Trophoblast cell (in vitro differentiated cells and primary cell): ENCODE data around the gene TSPO.

Experiments used
- DNase-seq, 2 donors: peaks; one replicate each; pipeline ENCODE4 v3.0.0-alpha.2; 2016
- H2AFZ ChIP-seq: 2 replicates; pipeline ENCODE4 v1.6.1; 2013; ENCODE audit warnings: low read length, moderate library complexity, mild to moderate bottlenecking; ENCODE audit not compliant: insufficient read depth, poor library complexity
- H2AK5ac ChIP-seq: 2 replicates; pipeline ENCODE4 v1.6.1; 2013; ENCODE audit warnings: mild to moderate bottlenecking, low read length
- H2BK120ac ChIP-seq: 2 replicates; pipeline ENCODE4 v1.6.1; 2013; ENCODE audit warnings: low read length, mild to moderate bottlenecking, moderate library complexity; ENCODE audit not compliant: insufficient read depth, poor library complexity
- H2BK12ac ChIP-seq: 2 replicates; pipeline ENCODE4 v1.6.1; 2013; ENCODE audit warnings: mild to moderate bottlenecking, low read length, moderate library complexity
- H2BK5ac ChIP-seq: 2 replicates; pipeline ENCODE4 v1.6.1; 2013; ENCODE audit warnings: low read length, low read depth, moderate library complexity, mild to moderate bottlenecking; ENCODE audit not compliant: poor library complexity
- H3K14ac ChIP-seq: 2 replicates; pipeline ENCODE4 v1.6.1; 2013; ENCODE audit warnings: mild to moderate bottlenecking, low read length
- H3K18ac ChIP-seq: 2 replicates; pipeline ENCODE4 v1.6.1; 2013; ENCODE audit warnings: mild to moderate bottlenecking, low read length
- H3K23ac ChIP-seq: 2 replicates; pipeline ENCODE4 v1.6.1; 2013; ENCODE audit warnings: low read length
- H3K27ac ChIP-seq: 2 replicates; pipeline ENCODE4 v1.5.1; 2013; ENCODE audit warnings: low read depth, mild to moderate bottlenecking, inconsistent platforms, low read length, moderate library complexity
- H3K27me3 ChIP-seq: 2 replicates; pipeline ENCODE4 v1.6.1; 2013; ENCODE audit warnings: inconsistent platforms, mild to moderate bottlenecking, low read length, moderate library complexity; ENCODE audit not compliant: insufficient read depth
- H3K36me3 ChIP-seq, 2 experiments: 1 replicate in 1 of 2; 2 replicates in 1 of 2; pipeline ENCODE4 v1.6.1; 2013; ENCODE audit warnings: low read length in 2 of 2, mild to moderate bottlenecking in 2 of 2, moderate library complexity in 1 of 2; ENCODE audit not compliant: insufficient read depth in 2 of 2, control insufficient read depth in 1 of 2
- H3K4ac ChIP-seq: 2 replicates; pipeline ENCODE4 v1.6.1; 2013; ENCODE audit warnings: low read depth, mild to moderate bottlenecking, low read length, moderate library complexity
- H3K4me1 ChIP-seq, 2 experiments: 1 replicate in 1 of 2; 2 replicates in 1 of 2; pipeline ENCODE4 v1.6.1; 2013; ENCODE audit warnings: low read length in 2 of 2, mild to moderate bottlenecking in 2 of 2, moderate library complexity in 1 of 2; ENCODE audit not compliant: insufficient read depth in 2 of 2, control insufficient read depth in 1 of 2
- H3K4me2 ChIP-seq: 2 replicates; pipeline ENCODE4 v1.6.1; 2013; ENCODE audit warnings: inconsistent platforms, mild to moderate bottlenecking, low read length, moderate library complexity
- H3K4me3 ChIP-seq: 2 replicates; pipeline ENCODE4 v1.5.1; 2013; ENCODE audit warnings: mild to moderate bottlenecking, low read depth, low read length, inconsistent platforms
- H3K79me1 ChIP-seq: one replicate; pipeline ENCODE4 v1.6.1; 2013; ENCODE audit warnings: low read length
- H3K79me2 ChIP-seq: 2 replicates; pipeline ENCODE4 v1.6.1; 2013; ENCODE audit warnings: low read length, mild to moderate bottlenecking; ENCODE audit not compliant: control insufficient read depth, insufficient read depth, poor library complexity
- H3K9ac ChIP-seq: 2 replicates; pipeline ENCODE4 v1.6.1; 2013; ENCODE audit warnings: mild to moderate bottlenecking, low read length
- H3K9me3 ChIP-seq: 2 replicates; pipeline ENCODE4 v1.6.1; 2013; ENCODE audit warnings: low read depth, mild to moderate bottlenecking, control low read depth, inconsistent platforms, low read length; ENCODE audit not compliant: insufficient read depth
- H4K12ac ChIP-seq: 2 replicates; pipeline ENCODE4 v1.6.1; 2013; ENCODE audit warnings: low read depth, mild to moderate bottlenecking, low read length, moderate library complexity
- H4K8ac ChIP-seq: 2 replicates; pipeline ENCODE4 v1.6.1; 2013; ENCODE audit warnings: low read depth, mild to moderate bottlenecking, low read length, moderate library complexity
- H4K91ac ChIP-seq: one replicate; pipeline ENCODE4 v1.6.1; 2013; ENCODE audit warnings: low read depth, mild to moderate bottlenecking, low read length, moderate library complexity
- WGBS: extraction: QIAGEN DNeasy Blood & Tissue Kit; methylation state at CpG from one replicate; pipeline ENCODE4 v1.1.7; 2013; ENCODE audit warnings: missing lambda C conversion rate; ENCODE audit not compliant: insufficient read length, insufficient coverage; ENCODE audit errors: extremely low coverage; 5-methylcytosine and 5-hydroxymethylcytosine counted together

TSPO gene

GRCh38 chr22:43188829-43189545 is 37.6 kb downstream of the TSPO start:
- H3K27ac ChIP-seq: no peak overlapping the region
- H4K8ac ChIP-seq: no peak overlapping the region

GRCh38 chr22:43191831-43192230 is 40.5 kb downstream of the TSPO start:
- Histone ChIP-seq H4K8ac (no peak overlapping the region), H3K27me3 (no peaks in the 10 kb centered on the region)

More at GRCh38 chr22:43188829-43189545, 37.6 kb downstream of the TSPO start:
- no peak for DNase-seq
- no peak overlapping the region for H3K4me2 ChIP-seq
- no peak overlapping the region for H3K14ac ChIP-seq
- peaks cover 6 to 8% of the 10 kb centered on the region in 2 experiments for H3K4me1 ChIP-seq
- H2BK12ac ChIP-seq: no peak overlapping the region
- peaks cover 2% of the 10 kb centered on the region for H3K9me3 ChIP-seq
- H3K79me2 ChIP-seq: peaks cover 9% of the 10 kb centered on the region
- no peak overlapping the region for H3K23ac ChIP-seq
- no peaks in the 10 kb centered on the region for H3K27me3 ChIP-seq
- peaks cover 9% of the 10 kb centered on the region for H3K79me1 ChIP-seq
- no peak overlapping the region for H2BK5ac ChIP-seq
- H2AK5ac ChIP-seq: no peak overlapping the region
- H4K91ac ChIP-seq: no peak overlapping the region
- H3K18ac ChIP-seq: no peak overlapping the region
- no peaks in the 10 kb centered on the region for H3K36me3 ChIP-seq
- H3K4me3 ChIP-seq: no peak overlapping the region
- H2BK120ac ChIP-seq: no peak overlapping the region
- no peak overlapping the region for H3K4ac ChIP-seq
- WGBS: no CpG with 5 or more reads among the region's 5 CpGs
- no peak overlapping the region for H3K9ac ChIP-seq
- no peak overlapping the region for H4K12ac ChIP-seq
- H2AFZ ChIP-seq: no peak overlapping the region

GRCh38 chr22:43197271-43197941 is 46.0 kb downstream of the TSPO start:
- H4K12ac ChIP-seq: no peak overlapping the region
- no peak overlapping the region for H3K14ac ChIP-seq
- no peaks in the 10 kb centered on the region for H3K4me1 ChIP-seq
- no peak overlapping the region for H3K9ac ChIP-seq
- no peak overlapping the region for H3K23ac ChIP-seq
- no peak overlapping the region for H3K27ac ChIP-seq
- H2BK12ac ChIP-seq: no peak overlapping the region
- H3K36me3 ChIP-seq: no peaks in the 10 kb centered on the region
- H2BK5ac ChIP-seq: no peak overlapping the region
- H3K4ac ChIP-seq: no peak overlapping the region
- no peak overlapping the region for H2AK5ac ChIP-seq
- H3K18ac ChIP-seq: no peak overlapping the region
- H2AFZ ChIP-seq: no peak overlapping the region
- H4K8ac ChIP-seq: no peak overlapping the region
- H3K4me2 ChIP-seq: no peak overlapping the region
- H3K9me3 ChIP-seq: peaks cover 9% of the 10 kb centered on the region
- H2BK120ac ChIP-seq: no peak overlapping the region
- peak in 1 of 2 donors; percentile 39 for DNase-seq
- H3K27me3 ChIP-seq: no peaks in the 10 kb centered on the region
- H3K79me1 ChIP-seq: no peaks in the 10 kb centered on the region
- no peaks in the 10 kb centered on the region for H3K79me2 ChIP-seq
- no peak overlapping the region for H3K4me3 ChIP-seq
- no peak overlapping the region for H4K91ac ChIP-seq
- WGBS: no CpG with 5 or more reads among the region's 22 CpGs

More at GRCh38 chr22:43191831-43192230, 40.5 kb downstream of the TSPO start:
- Histone ChIP-seq H3K23ac (no peak overlapping the region), H3K4ac (no peak overlapping the region), H2AFZ (no peak overlapping the region), H3K4me1 (no peaks in the 10 kb centered on the region), H3K14ac (no peak overlapping the region), H3K79me1 (peaks cover 4% of the 10 kb centered on the region), H3K4me2 (no peak overlapping the region), H3K27ac (no peak overlapping the region), H2BK5ac (no peak overlapping the region), H3K36me3 (no peaks in the 10 kb centered on the region), H3K4me3 (no peak overlapping the region), H2AK5ac (no peak overlapping the region), H2BK120ac (no peak overlapping the region), H3K9ac (no peak overlapping the region), H2BK12ac (no peak overlapping the region), H3K79me2 (peaks cover 3% of the 10 kb centered on the region), H3K9me3 (peaks cover 2% of the 10 kb centered on the region), H3K18ac (no peak overlapping the region), H4K12ac (no peak overlapping the region), H4K91ac (no peak overlapping the region)
- no peak for DNase-seq

GRCh38 chr22:43198126-43198525 is 46.8 kb downstream of the TSPO start:
- Histone ChIP-seq H3K4me2 (no peak overlapping the region), H2AFZ (no peak overlapping the region), H2AK5ac (no peak overlapping the region), H3K27me3 (no peaks in the 10 kb centered on the region), H3K4me1 (no peaks in the 10 kb centered on the region), H2BK120ac (no peak overlapping the region), H3K4ac (no peak overlapping the region), H4K91ac (no peak overlapping the region), H2BK12ac (no peak overlapping the region), H4K12ac (no peak overlapping the region), H3K4me3 (no peak overlapping the region), H3K14ac (no peak overlapping the region), H3K79me1 (no peaks in the 10 kb centered on the region), H3K9me3 (peaks cover 9% of the 10 kb centered on the region), H3K9ac (no peak overlapping the region), H3K27ac (no peak overlapping the region), H3K23ac (no peak overlapping the region), H3K36me3 (no peaks in the 10 kb centered on the region), H3K79me2 (no peaks in the 10 kb centered on the region), H3K18ac (no peak overlapping the region), H2BK5ac (no peak overlapping the region), H4K8ac (no peak overlapping the region)
- no peak for DNase-seq
- no CpG with 5 or more reads among the region's 5 CpGs for WGBS
